CD14-positive monocyte (primary cell): ENCODE results near the gene CALR3. TPM values are rescaled to one million over a fixed set of nuclear protein-coding genes. Genes with fewer than 3 reads are reported as not detected.

ENCODE experiments used
- DNase-seq, 3 donors: peaks; one replicate each; pipeline ENCODE4 v3.0.0-alpha.2; 2011 to 2022
- H2AFZ ChIP-seq: 2 replicates; pipeline ENCODE4 v1.6.0; 2012; ENCODE audit warnings: mild to moderate bottlenecking, low read depth, low read length, inconsistent platforms; ENCODE audit not compliant: insufficient read depth, poor library complexity, severe bottlenecking
- H3K27ac ChIP-seq, 2 donors: 1 replicate in 1 of 2; 2 replicates in 1 of 2; pipeline ENCODE4 v1.5.1; 2012 to 2013; ENCODE audit warnings: low read length in 2 of 2, control low read depth in 1 of 2, inconsistent platforms in 1 of 2, low read depth in 1 of 2, mild to moderate bottlenecking in 1 of 2
- H3K27me3 ChIP-seq, 2 donors: one replicate each; pipeline versions ENCODE4 v1.6.0 to v1.6.1; 2011 to 2013; ENCODE audit warnings: low read length in 2 of 2; ENCODE audit not compliant: control insufficient read depth in 2 of 2, insufficient read depth in 2 of 2
- H3K36me3 ChIP-seq, 2 donors: replicated peaks in 1 of 2; 1 replicate in 1 of 2; 2 replicates in 1 of 2; pipeline versions ENCODE4 v1.5.1 to v1.6.1; 2012 to 2013; ENCODE audit warnings: low read length in 2 of 2, control low read depth in 1 of 2, inconsistent platforms in 1 of 2, mild to moderate bottlenecking in 1 of 2; ENCODE audit not compliant: insufficient read depth in 2 of 2, control insufficient read depth in 1 of 2
- H3K4me1 ChIP-seq, 2 donors: 1 replicate in 1 of 2; 2 replicates in 1 of 2; pipeline versions ENCODE4 v1.5.1 to v1.6.1; 2012 to 2013; ENCODE audit warnings: low read length in 2 of 2, control low read depth in 1 of 2, inconsistent platforms in 1 of 2, mild to moderate bottlenecking in 1 of 2, moderate library complexity in 1 of 2; ENCODE audit not compliant: insufficient read depth in 2 of 2, control insufficient read depth in 1 of 2
- H3K4me2 ChIP-seq: replicated peaks from 2 replicates; pipeline ENCODE3; 2012; ENCODE audit warnings: low read length, moderate library complexity, mild to moderate bottlenecking; ENCODE audit not compliant: poor library complexity, severe bottlenecking; ENCODE audit errors: extremely low read depth
- H3K4me3 ChIP-seq, 3 experiments: fragments of 200-600 bp in 1 of 3; sonication (generic) in 1 of 3; replicated peaks in 1 of 3; 1 replicate in 2 of 3; 2 replicates in 1 of 3; pipeline ENCODE4 v1.5.1; 2011 to 2013; ENCODE audit warnings: low read length in 3 of 3, mild to moderate bottlenecking in 3 of 3, control low read depth in 2 of 3, low read depth in 2 of 3, inconsistent platforms in 1 of 3, moderate library complexity in 1 of 3
- H3K79me2 ChIP-seq: 2 replicates; pipeline ENCODE4 v1.6.0; 2012; ENCODE audit warnings: mild to moderate bottlenecking, control low read depth, inconsistent platforms, low read length, moderate library complexity; ENCODE audit not compliant: insufficient read depth
- H3K9ac ChIP-seq: 2 replicates; pipeline ENCODE4 v1.6.0; 2017; ENCODE audit warnings: low read length, mild to moderate bottlenecking; ENCODE audit not compliant: insufficient read depth, poor library complexity, severe bottlenecking
- H3K9me3 ChIP-seq, 2 donors: replicated peaks in 1 of 2; 1 replicate in 1 of 2; 2 replicates in 1 of 2; pipeline versions ENCODE4 v1.5.1 to v1.6.1; 2012 to 2013; ENCODE audit warnings: low read length in 2 of 2, control low read depth in 1 of 2; ENCODE audit not compliant: control insufficient read depth in 1 of 2, insufficient read depth in 1 of 2
- H4K20me1 ChIP-seq: 2 replicates; pipeline ENCODE4 v1.6.0; 2012; ENCODE audit warnings: mild to moderate bottlenecking, low read length, control low read depth, moderate library complexity; ENCODE audit not compliant: insufficient read depth
- H3K27ac Mint-ChIP-seq, 7 donors: one replicate each; pipeline ENCODE4 v1.8.0; 2020; ENCODE audit warnings: mild to moderate bottlenecking in 7 of 7, mixed read lengths in 7 of 7, moderate library complexity in 6 of 7, inconsistent platforms in 2 of 7
- H3K27me3 Mint-ChIP-seq, 3 donors: one replicate each; pipeline ENCODE4 v1.8.0; 2021 to 2022; ENCODE audit warnings: low read depth in 3 of 3, mild to moderate bottlenecking in 3 of 3, mixed read lengths in 3 of 3, moderate library complexity in 3 of 3, inconsistent platforms in 1 of 3
- H3K36me3 Mint-ChIP-seq, 2 donors: one replicate each; pipeline ENCODE4 v1.8.0; 2020; ENCODE audit warnings: mixed read lengths in 2 of 2, inconsistent platforms in 1 of 2, mild to moderate bottlenecking in 1 of 2
- H3K4me1 Mint-ChIP-seq: one replicate; pipeline ENCODE4 v1.8.0; 2020; ENCODE audit warnings: mild to moderate bottlenecking, mixed read lengths
- H3K4me3 Mint-ChIP-seq, 2 donors: one replicate each; pipeline ENCODE4 v1.8.0; 2020; ENCODE audit warnings: mild to moderate bottlenecking in 2 of 2, mixed read lengths in 2 of 2, moderate library complexity in 1 of 2
- H3K9me3 Mint-ChIP-seq, 7 donors: one replicate each; pipeline ENCODE4 v1.8.0; 2020 to 2022; ENCODE audit warnings: mixed read lengths in 7 of 7, mild to moderate bottlenecking in 6 of 7, moderate library complexity in 6 of 7, inconsistent platforms in 2 of 7
- WGBS: methylation state at CpG from one replicate; pipeline ENCODE4 v1.1.5; 2013; ENCODE audit warnings: missing lambda C conversion rate; ENCODE audit not compliant: insufficient coverage; 5-methylcytosine and 5-hydroxymethylcytosine counted together
- intact Hi-C, 2 donors: fragments of 100-400 bp; cut with micrococcal nuclease; formaldehyde crosslinking; loops; one replicate each; pipeline versions ENCODE4 v1.15.0 to v1.15.1; 2023
- polyA plus RNA-seq, 3 donors: library from polyadenylated mRNA; depleted of rRNA in 1 of 3; unstranded in 2 of 3; stranded (reverse) in 1 of 3; fragments of 300-500 nt in 2 of 3; fragments of >200 nt in 1 of 3; fragmentation: Illumina TruSeq in 2 of 3; gene quantifications; 1 replicate in 2 of 3; 2 replicates in 1 of 3; pipeline ENCODE4 v1.2.3, GENCODE V29; 2012 to 2021
- TF ChIP-seq, protein P1 (sequence below): fragments of 200-600 bp; IDR thresholded peaks from one replicate; pipeline ENCODE4 v1.8.0; 2022; ENCODE audit warnings: antibody characterized with exemption, mild to moderate bottlenecking

CALR3 gene
- polyA plus RNA-seq, 3 donors, result not detected

- Histone ChIP-seq H3K4me3 (no peak overlapping the region), H3K9me3 (no peaks in the 10 kb centered on the region), H3K4me1 (peaks cover 10 to 11% of the 10 kb centered on the region in 2 donors), H2AFZ (no peak overlapping the region), H4K20me1 (peaks cover 87% of the 10 kb centered on the region), H3K27me3 (no peaks in the 10 kb centered on the region), H3K27ac (no peak overlapping the region), H3K4me2 (no peak overlapping the region), H3K36me3 (peaks cover 62 to 77% of the 10 kb centered on the region in 2 donors), H3K9ac (no peak overlapping the region), H3K79me2 (peaks cover 67% of the 10 kb centered on the region)
- H3K9me3 Mint-ChIP-seq, result no peaks in the 10 kb centered on the region
- DNase-seq, result no peak
- H3K27me3 Mint-ChIP-seq, result no peaks in the 10 kb centered on the region
- intact Hi-C loops, result no loop called here
- peaks cover 15% of the 10 kb centered on the region for H3K4me1 Mint-ChIP-seq
- peak overlapping the region in 2 of 7 donors; percentile 41 to 61 for H3K27ac Mint-ChIP-seq
- H3K36me3 Mint-ChIP-seq, result peaks cover 61 to 85% of the 10 kb centered on the region in 2 donors
- no peak overlapping the region for H3K4me3 Mint-ChIP-seq
- TF ChIP-seq, protein P1, sequence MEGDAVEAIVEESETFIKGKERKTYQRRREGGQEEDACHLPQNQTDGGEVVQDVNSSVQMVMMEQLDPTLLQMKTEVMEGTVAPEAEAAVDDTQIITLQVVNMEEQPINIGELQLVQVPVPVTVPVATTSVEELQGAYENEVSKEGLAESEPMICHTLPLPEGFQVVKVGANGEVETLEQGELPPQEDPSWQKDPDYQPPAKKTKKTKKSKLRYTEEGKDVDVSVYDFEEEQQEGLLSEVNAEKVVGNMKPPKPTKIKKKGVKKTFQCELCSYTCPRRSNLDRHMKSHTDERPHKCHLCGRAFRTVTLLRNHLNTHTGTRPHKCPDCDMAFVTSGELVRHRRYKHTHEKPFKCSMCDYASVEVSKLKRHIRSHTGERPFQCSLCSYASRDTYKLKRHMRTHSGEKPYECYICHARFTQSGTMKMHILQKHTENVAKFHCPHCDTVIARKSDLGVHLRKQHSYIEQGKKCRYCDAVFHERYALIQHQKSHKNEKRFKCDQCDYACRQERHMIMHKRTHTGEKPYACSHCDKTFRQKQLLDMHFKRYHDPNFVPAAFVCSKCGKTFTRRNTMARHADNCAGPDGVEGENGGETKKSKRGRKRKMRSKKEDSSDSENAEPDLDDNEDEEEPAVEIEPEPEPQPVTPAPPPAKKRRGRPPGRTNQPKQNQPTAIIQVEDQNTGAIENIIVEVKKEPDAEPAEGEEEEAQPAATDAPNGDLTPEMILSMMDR, result no peak
- 95% methylated on average over 10 of the region's 13 CpGs for WGBS
Observed at GRCh38 chr19:16537111-16537510, 41.1 kb upstream of the CALR3 start.

DNA sequence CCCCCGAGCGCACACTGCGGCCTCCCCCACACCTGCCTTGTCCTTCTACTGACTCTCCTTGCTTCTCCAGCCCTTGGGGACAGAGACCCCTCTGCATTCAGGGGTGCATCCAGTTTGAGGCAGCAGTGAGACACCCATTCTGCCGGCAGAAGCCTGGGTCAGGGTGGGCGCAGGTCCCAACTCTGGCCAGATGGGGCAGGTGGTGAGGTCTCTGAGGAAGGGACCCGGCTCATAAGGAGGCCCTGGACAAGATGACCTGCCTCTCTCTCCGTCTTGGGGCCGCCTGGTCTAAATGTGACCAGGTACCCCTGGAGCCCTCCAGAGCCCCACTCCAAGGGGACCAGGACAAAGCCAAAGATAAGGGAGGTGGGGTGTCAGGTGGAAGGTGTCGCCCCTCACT, 40.2 kb upstream of the CALR3 start:
- H3K9me3 Mint-ChIP-seq, result no peaks in the 10 kb centered on the region
- Histone ChIP-seq H3K4me3 (no peak overlapping the region), H3K9me3 (no peaks in the 10 kb centered on the region), H3K79me2 (peaks cover 57% of the 10 kb centered on the region), H4K20me1 (peaks cover 78% of the 10 kb centered on the region), H3K4me2 (no peak overlapping the region), H3K27ac (no peak overlapping the region), H3K36me3 (peaks cover 72 to 87% of the 10 kb centered on the region in 2 donors), H3K9ac (no peak overlapping the region), H3K4me1 (peaks cover 4 to 5% of the 10 kb centered on the region in 2 donors), H3K27me3 (no peaks in the 10 kb centered on the region), H2AFZ (no peak overlapping the region)
- H3K27ac Mint-ChIP-seq, result peak overlapping the region in 1 of 7 donors; percentile 52
- TF ChIP-seq, protein P1, result no peak
- peaks cover 71 to 95% of the 10 kb centered on the region in 2 donors for H3K36me3 Mint-ChIP-seq
- peaks cover 8% of the 10 kb centered on the region for H3K4me1 Mint-ChIP-seq
- no peak overlapping the region for H3K4me3 Mint-ChIP-seq
- no peak for DNase-seq
- H3K27me3 Mint-ChIP-seq, result no peaks in the 10 kb centered on the region
- intact Hi-C loops, result no loop called here
- WGBS, result 100% methylated on average over 5 of the region's 9 CpGs
